KMS-11 (cell line): Measurements from ENCODE around the gene UBE2I.
"Not testable (repeated sequence)": the region's sequence is repeated elsewhere in the genome, so short reads cannot be mapped to it uniquely, and the experiment has no call there.

ENCODE experiments used
- H2AFZ ChIP-seq: fragments of 200-600 bp; sonication (generic); 2 replicates; pipeline ENCODE4 v1.6.1; 2016; ENCODE audit warnings: antibody characterized with exemption, mixed run types, low read depth
- H3K27ac ChIP-seq: fragments of 200-600 bp; sonication (generic); 2 replicates; pipeline ENCODE4 v1.6.1; 2016; ENCODE audit warnings: mild to moderate bottlenecking, mixed run types
- H3K27me3 ChIP-seq: fragments of 200-600 bp; sonication (generic); 2 replicates; pipeline ENCODE4 v1.6.1; 2017; ENCODE audit warnings: mild to moderate bottlenecking, low read depth, mixed run types, moderate library complexity; ENCODE audit not compliant: insufficient read depth
- H3K36me3 ChIP-seq: fragments of 200-600 bp; sonication (generic); 2 replicates; pipeline ENCODE4 v1.6.1; 2017; ENCODE audit warnings: mild to moderate bottlenecking, mixed run types; ENCODE audit not compliant: insufficient read depth
- H3K4me1 ChIP-seq: fragments of 200-600 bp; sonication (generic); 2 replicates; pipeline ENCODE4 v1.6.1; 2016; ENCODE audit warnings: mild to moderate bottlenecking, low read depth, mixed run types; ENCODE audit not compliant: poor library complexity, severe bottlenecking
- H3K4me2 ChIP-seq: fragments of 200-600 bp; sonication (generic); 2 replicates; pipeline ENCODE4 v1.7.0; 2016; ENCODE audit warnings: mild to moderate bottlenecking, mixed run types
- H3K4me3 ChIP-seq: fragments of 200-600 bp; sonication (generic); IDR thresholded peaks from 2 replicates; pipeline ENCODE4 v1.6.1; 2017; ENCODE audit warnings: low read depth, low read length, mixed read lengths; ENCODE audit not compliant: insufficient read depth
- H3K79me2 ChIP-seq: fragments of 200-600 bp; sonication (generic); 2 replicates; pipeline ENCODE4 v1.6.1; 2016; ENCODE audit warnings: low read depth, mixed run types; ENCODE audit not compliant: insufficient read depth
- H3K9ac ChIP-seq: fragments of 200-600 bp; sonication (generic); 2 replicates; pipeline ENCODE4 v1.6.1; 2016; ENCODE audit warnings: mild to moderate bottlenecking, mixed run types
- H4K20me1 ChIP-seq: fragments of 200-600 bp; sonication (generic); 2 replicates; pipeline ENCODE4 v1.6.1; 2016; ENCODE audit warnings: mild to moderate bottlenecking, mixed run types; ENCODE audit not compliant: insufficient read depth
- TF ChIP-seq, protein P1 (sequence below): fragments of 200-600 bp; sonication (generic); conservative IDR thresholded peaks from 2 replicates; pipeline ENCODE4 v1.6.1; 2017; ENCODE audit warnings: low read depth, mild to moderate bottlenecking, antibody characterized with exemption, low read length, moderate library complexity, mixed read lengths

The UBE2I gene

DNA sequence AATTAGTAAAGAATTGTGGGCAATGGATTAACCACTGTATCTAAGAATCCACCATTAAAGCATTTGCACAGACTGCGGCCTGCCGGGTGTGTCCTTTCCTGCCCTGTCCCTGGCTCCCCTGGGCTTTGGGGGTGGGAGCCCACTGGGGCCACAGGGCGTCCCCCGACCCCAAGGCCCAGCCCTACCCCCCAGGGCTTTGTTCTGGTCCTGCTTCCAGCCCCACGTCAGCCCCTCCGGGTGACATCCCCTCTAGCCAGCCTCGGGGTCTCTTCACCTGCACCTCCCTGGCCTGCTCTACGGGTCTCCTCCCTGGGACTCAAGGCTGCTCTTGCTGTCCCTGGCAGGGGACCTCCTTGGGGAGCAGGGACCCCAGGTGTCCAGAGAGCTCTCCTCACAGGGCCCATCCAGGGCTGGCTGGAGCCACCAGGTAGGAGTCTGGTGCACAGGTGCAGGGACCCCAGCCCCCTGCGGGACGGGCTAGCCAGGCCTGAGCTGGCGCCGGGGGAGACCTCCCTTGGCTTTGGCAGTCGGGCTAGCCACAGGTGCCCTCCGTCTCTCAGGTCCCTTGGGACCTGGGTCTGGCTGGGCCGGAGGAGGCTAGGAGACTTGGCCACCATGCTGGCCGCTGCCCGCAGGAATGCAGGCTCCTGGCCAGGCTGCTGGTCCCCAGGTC, 17.6 kb downstream of the UBE2I start:
- Histone ChIP-seq H3K4me1 (peaks cover 13% of the 10 kb centered on the region), H3K4me2 (no peak overlapping the region), H3K27me3 (no peaks in the 10 kb centered on the region)

DNA sequence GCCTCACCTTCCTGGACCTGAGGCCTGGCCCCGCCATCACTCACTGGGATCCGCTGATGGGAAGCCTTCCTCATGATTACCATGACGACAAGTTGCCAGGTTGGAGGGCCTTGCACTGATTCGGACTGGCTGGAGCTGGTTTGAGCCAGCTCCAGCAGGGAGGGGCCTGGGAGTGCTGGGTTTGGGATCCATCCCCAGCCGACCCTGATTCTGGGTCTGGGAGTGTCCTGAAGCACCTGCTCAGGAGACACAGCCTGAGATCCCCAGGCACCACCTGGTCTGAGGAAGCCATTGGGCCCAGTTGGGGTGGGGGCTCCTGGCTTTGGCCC, 18.1 kb downstream of the UBE2I start:
- Histone ChIP-seq H3K27ac (no peak overlapping the region), H3K36me3 (no peaks in the 10 kb centered on the region; the same call in 1 of the 2 replicates), H3K4me2 (no peak overlapping the region), H2AFZ (no peak overlapping the region), H3K9ac (no peak overlapping the region), H3K4me3 (no peak overlapping the region), H3K27me3 (peaks cover 4% of the 10 kb centered on the region; the same call in 1 of the 2 replicates), H3K79me2 (no peaks in the 10 kb centered on the region), H3K4me1 (peaks cover 18% of the 10 kb centered on the region), H4K20me1 (no peaks in the 10 kb centered on the region)
- TF ChIP-seq, protein P1, sequence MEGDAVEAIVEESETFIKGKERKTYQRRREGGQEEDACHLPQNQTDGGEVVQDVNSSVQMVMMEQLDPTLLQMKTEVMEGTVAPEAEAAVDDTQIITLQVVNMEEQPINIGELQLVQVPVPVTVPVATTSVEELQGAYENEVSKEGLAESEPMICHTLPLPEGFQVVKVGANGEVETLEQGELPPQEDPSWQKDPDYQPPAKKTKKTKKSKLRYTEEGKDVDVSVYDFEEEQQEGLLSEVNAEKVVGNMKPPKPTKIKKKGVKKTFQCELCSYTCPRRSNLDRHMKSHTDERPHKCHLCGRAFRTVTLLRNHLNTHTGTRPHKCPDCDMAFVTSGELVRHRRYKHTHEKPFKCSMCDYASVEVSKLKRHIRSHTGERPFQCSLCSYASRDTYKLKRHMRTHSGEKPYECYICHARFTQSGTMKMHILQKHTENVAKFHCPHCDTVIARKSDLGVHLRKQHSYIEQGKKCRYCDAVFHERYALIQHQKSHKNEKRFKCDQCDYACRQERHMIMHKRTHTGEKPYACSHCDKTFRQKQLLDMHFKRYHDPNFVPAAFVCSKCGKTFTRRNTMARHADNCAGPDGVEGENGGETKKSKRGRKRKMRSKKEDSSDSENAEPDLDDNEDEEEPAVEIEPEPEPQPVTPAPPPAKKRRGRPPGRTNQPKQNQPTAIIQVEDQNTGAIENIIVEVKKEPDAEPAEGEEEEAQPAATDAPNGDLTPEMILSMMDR = no peak

More for the DNA sequence above, 17.6 kb downstream of the UBE2I start:
- H3K79me2 ChIP-seq = no peaks in the 10 kb centered on the region
- no peak overlapping the region for H2AFZ ChIP-seq
- H3K9ac ChIP-seq = no peak overlapping the region
- H3K36me3 ChIP-seq = no peaks in the 10 kb centered on the region; the same call in 1 of the 2 replicates
- H4K20me1 ChIP-seq = no peaks in the 10 kb centered on the region
- TF ChIP-seq, protein P1 = no peak
- H3K27ac ChIP-seq = no peak overlapping the region
- H3K4me3 ChIP-seq = no peak overlapping the region

DNA sequence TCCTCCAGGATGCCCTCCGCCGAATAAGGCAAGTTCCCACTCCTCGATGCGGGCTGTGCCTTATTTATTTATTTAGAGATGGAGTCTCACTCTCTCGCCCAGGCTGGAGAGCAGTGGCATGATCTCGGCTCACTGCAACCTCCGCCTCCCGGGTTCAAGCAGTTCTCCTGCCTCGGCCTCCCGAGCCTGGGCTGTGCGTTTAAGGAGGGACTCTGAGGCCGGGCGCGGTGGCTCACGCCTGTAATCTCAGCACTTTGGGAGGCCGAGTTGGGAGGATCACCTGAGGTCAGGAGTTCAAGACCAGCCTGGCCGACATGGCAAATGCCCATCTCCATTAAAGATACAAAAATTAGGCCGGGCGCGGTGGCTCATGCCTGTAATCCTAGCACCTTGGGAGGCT, 18.7 kb downstream of the UBE2I start:
- H3K79me2 ChIP-seq, H3K27ac ChIP-seq, H3K9ac ChIP-seq, H3K4me2 ChIP-seq, H3K4me3 ChIP-seq, H2AFZ ChIP-seq, H3K27me3 ChIP-seq, H4K20me1 ChIP-seq, H3K36me3 ChIP-seq: not testable (repeated sequence)
- H3K4me1 ChIP-seq = peaks cover 24% of the 10 kb centered on the region

DNA sequence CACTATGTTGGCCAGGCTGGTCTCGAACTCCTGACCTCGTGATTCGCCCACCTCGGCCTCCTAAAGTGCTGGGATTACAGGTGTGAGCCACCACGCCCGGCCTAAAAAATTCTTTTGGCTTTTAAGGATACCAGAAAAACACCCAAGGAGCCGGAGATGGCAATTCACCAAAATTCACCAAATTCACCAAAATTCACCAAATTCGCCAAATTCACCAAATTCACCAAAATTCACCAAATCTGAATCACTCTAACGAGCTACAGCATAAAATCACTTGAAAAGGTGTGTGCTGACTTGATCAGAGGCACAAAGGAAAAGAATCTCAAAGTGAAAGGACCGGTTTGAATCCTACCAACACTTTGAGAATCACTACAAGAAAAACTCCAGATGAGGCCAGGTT, 19.5 kb downstream of the UBE2I start:
- H3K4me3 ChIP-seq, H3K9ac ChIP-seq, H3K27ac ChIP-seq, H3K36me3 ChIP-seq, H4K20me1 ChIP-seq, H3K4me2 ChIP-seq, H2AFZ ChIP-seq, H3K79me2 ChIP-seq: not testable (repeated sequence)
- Histone ChIP-seq H3K4me1 (peaks cover 25% of the 10 kb centered on the region), H3K27me3 (peaks cover 13% of the 10 kb centered on the region; the same call in 1 of the 2 replicates)

DNA sequence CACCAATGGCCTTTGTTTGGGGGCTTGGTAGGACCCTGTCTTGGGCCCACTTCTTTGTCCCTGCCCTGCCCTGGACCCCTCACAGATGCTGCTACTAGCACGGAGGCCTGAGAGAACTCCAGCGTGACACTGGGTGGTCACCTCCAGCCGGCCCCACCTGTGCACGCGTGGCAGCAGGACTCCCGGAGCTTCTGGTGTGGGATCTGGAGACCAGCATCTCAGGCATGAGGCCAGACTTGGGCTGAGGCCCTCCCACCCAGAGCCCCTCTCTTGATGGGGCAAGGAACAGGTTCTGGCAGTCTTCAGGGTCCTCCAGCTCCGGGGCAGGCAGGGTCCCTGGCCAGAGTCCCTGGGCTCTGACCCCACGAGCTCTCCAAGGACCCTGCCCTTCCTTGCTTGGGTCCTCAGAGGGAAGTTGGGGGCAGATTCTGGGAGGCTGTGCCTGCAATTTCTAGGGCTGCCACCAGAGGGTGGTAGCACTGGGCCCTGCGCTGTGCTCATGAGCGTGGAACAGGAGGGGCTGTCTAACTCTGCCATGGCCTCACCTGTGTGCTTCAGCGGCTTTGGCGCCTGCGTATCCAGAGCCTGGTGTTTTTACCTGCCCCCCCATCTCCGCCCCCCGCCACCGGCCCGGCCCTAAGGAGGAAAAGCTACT, 21.0 kb downstream of the UBE2I start:
- Histone ChIP-seq H3K9ac (no peak overlapping the region), H3K27ac (no peak overlapping the region), H3K4me3 (no peak overlapping the region), H2AFZ (no peak overlapping the region), H3K27me3 (peaks cover 28% of the 10 kb centered on the region), H3K79me2 (no peaks in the 10 kb centered on the region), H3K4me2 (no peak overlapping the region), H3K36me3 (no peaks in the 10 kb centered on the region), H4K20me1 (no peaks in the 10 kb centered on the region), H3K4me1 (peaks cover 25% of the 10 kb centered on the region)
- TF ChIP-seq, protein P1 = peak; percentile 75
